HepG2 (cell line): ENCODE results near the gene GUCY2C. TPM values are rescaled to one million over a fixed set of nuclear protein-coding genes. Genes with fewer than 3 reads are reported as not detected.

Experiments
- ATAC-seq: fragments of 200-7000 bp; cut with Tn5 transposase; 3 replicates; pipeline ENCODE4 v1.9.1; 2020; ENCODE audit warnings: mild to moderate bottlenecking, moderate library complexity
- BruUV-seq: library from RNA; stranded (reverse); fragments of 400-500 nt; replicated peaks from 2 replicates; lab custom pipeline; 2021; lab: Mats Ljungman, UMichigan
- CTCF ChIA-PET: fragments of 300-600 bp; formaldehyde crosslinking; extraction: SDS; loops from one replicate; lab custom pipeline; 2021; ENCODE audit warnings: low total read pairs, inconsistent platforms, low intra/inter-chr PET ratio; lab: Yijun Ruan, JAX
- POLR2A ChIA-PET: fragments of 350-600 bp; sonication (Branson Sonifier 250); formaldehyde crosslinking; loops from one replicate; lab custom pipeline; 2020; ENCODE audit warnings: antibody characterized with exemption, inconsistent platforms; lab: Yijun Ruan, JAX
- DNase-seq: peaks from one replicate; pipeline ENCODE4 v3.0.0-alpha.2; 2015; ENCODE audit warnings: low spot score
- FAIRE-seq: peaks from 3 replicates; lab custom pipeline; 2011; peaks lifted over from hg19 to GRCh38; lab: Jason Lieb, UNC
- H2AFZ ChIP-seq: one replicate; pipeline ENCODE4 v1.6.1; 2011; ENCODE audit warnings: low read length, inconsistent platforms
- H3K27ac ChIP-seq: fragments of 300-600 bp; 3 replicates; pipeline ENCODE4 v1.8.0; 2011; ENCODE audit warnings: mixed run types, mild to moderate bottlenecking, mixed read lengths, low read length, inconsistent platforms; ENCODE audit not compliant: insufficient read depth; ENCODE audit errors: extremely low read length
- H3K27me3 ChIP-seq, 2 experiments: fragments of 200-600 bp in 1 of 2; 2 replicates in 1 of 2; 3 replicates in 1 of 2; pipeline versions ENCODE4 v1.6.0 to v1.8.0; 2011; ENCODE audit warnings: low read length in 2 of 2, mild to moderate bottlenecking in 2 of 2, moderate library complexity in 2 of 2, inconsistent platforms in 1 of 2; ENCODE audit not compliant: insufficient read depth in 2 of 2, control insufficient read depth in 1 of 2
- H3K36me3 ChIP-seq, 2 experiments: fragments of 200-600 bp in 1 of 2; replicated peaks in 1 of 2; 2 replicates in 1 of 2; 3 replicates in 1 of 2; pipeline versions ENCODE4 v1.5.1 to v1.8.0; 2011; ENCODE audit warnings: low read length in 2 of 2, inconsistent platforms in 1 of 2; ENCODE audit not compliant: insufficient read depth in 2 of 2, control insufficient read depth in 1 of 2
- H3K4me1 ChIP-seq: 2 replicates; pipeline ENCODE4 v1.5.1; 2012; ENCODE audit warnings: low read length, inconsistent platforms; ENCODE audit not compliant: insufficient read depth
- H3K4me2 ChIP-seq: 2 replicates; pipeline ENCODE4 v1.6.0; 2011; ENCODE audit warnings: low read depth, low read length, inconsistent platforms
- H3K4me3 ChIP-seq, 3 experiments: fragments of 200-600 bp in 1 of 3; sonication (generic), shearing (Covaris generic) in 1 of 3; replicated peaks in 1 of 3; 2 replicates each; pipeline ENCODE4 v1.5.1; 2011 to 2016; ENCODE audit warnings: low read length in 3 of 3, inconsistent platforms in 2 of 3, low read depth in 2 of 3, mild to moderate bottlenecking in 2 of 3, control low read depth in 1 of 3, mixed read lengths in 1 of 3; ENCODE audit not compliant: insufficient read depth in 1 of 3
- H3K79me2 ChIP-seq: one replicate; pipeline ENCODE4 v1.6.1; 2011; ENCODE audit warnings: low read length, inconsistent platforms; ENCODE audit not compliant: insufficient read depth
- H3K9ac ChIP-seq: 2 replicates; pipeline ENCODE4 v1.6.0; 2011; ENCODE audit warnings: mild to moderate bottlenecking, low read depth, low read length, inconsistent platforms; ENCODE audit not compliant: insufficient read depth
- H3K9me3 ChIP-seq: 2 replicates; pipeline ENCODE4 v1.5.1; 2012; ENCODE audit warnings: mild to moderate bottlenecking, low read length
- H4K20me1 ChIP-seq: 2 replicates; pipeline ENCODE4 v1.6.0; 2011; ENCODE audit warnings: inconsistent platforms, mild to moderate bottlenecking, low read length, moderate library complexity; ENCODE audit not compliant: insufficient read depth
- AHR ChIP-seq: IDR thresholded peaks from 2 replicates; pipeline ENCODE4 v1.6.1; 2018; ENCODE audit warnings: missing genetic modification reagents, missing compliant biosample characterization
- FOSL1 ChIP-seq: sonication (generic); formaldehyde crosslinking; IDR thresholded peaks from 2 replicates; pipeline ENCODE4 v1.9.0; 2021; ENCODE audit warnings: missing genetic modification reagents, borderline replicate concordance
- MAZ ChIP-seq, 2 experiments: sonication (generic) in 1 of 2; formaldehyde crosslinking in 1 of 2; IDR thresholded peaks; 2 replicates each; pipeline versions ENCODE4 v1.5.0 to v1.6.1; 2012 to 2020; ENCODE audit warnings: low read depth in 2 of 2, mild to moderate bottlenecking in 2 of 2, borderline replicate concordance in 1 of 2, improper control_type of control experiment in 1 of 2, low read length in 1 of 2, missing genetic modification reagents in 1 of 2, moderate library complexity in 1 of 2
- MTF2 ChIP-seq: sonication (generic); formaldehyde crosslinking; IDR thresholded peaks from 2 replicates; pipeline ENCODE4 v1.5.0; 2020; ENCODE audit warnings: missing genetic modification reagents, borderline replicate concordance
- PHB2 ChIP-seq: fragments of 450-650 bp; IDR thresholded peaks from 2 replicates; pipeline ENCODE4 v1.6.1; 2018; ENCODE audit not compliant: partially characterized antibody
- RFXANK ChIP-seq: IDR thresholded peaks from 2 replicates; pipeline ENCODE4 v1.6.1; 2016
- ZFY ChIP-seq: sonication (generic); formaldehyde crosslinking; IDR thresholded peaks from 2 replicates; pipeline ENCODE4 v1.4.0; 2020; ENCODE audit warnings: missing genetic modification reagents
- ZNF20 ChIP-seq: sonication (generic); formaldehyde crosslinking; IDR thresholded peaks from 2 replicates; pipeline ENCODE4 v1.4.0; 2020; ENCODE audit warnings: mild to moderate bottlenecking, moderate library complexity, missing genetic modification reagents
- ZNF354B ChIP-seq: sonication (generic); formaldehyde crosslinking; IDR thresholded peaks from 2 replicates; pipeline ENCODE4 v1.8.0; 2022; ENCODE audit warnings: mild to moderate bottlenecking, missing genetic modification reagents
- ZNF724P ChIP-seq: sonication (generic); formaldehyde crosslinking; IDR thresholded peaks from 2 replicates; pipeline ENCODE4 v1.8.0; 2022; ENCODE audit warnings: missing genetic modification reagents, borderline replicate concordance
- ZNF780A ChIP-seq: sonication (generic); formaldehyde crosslinking; IDR thresholded peaks from 2 replicates; pipeline ENCODE4 v1.8.0; 2022; ENCODE audit warnings: mild to moderate bottlenecking, missing genetic modification reagents, moderate library complexity
- WGBS: methylation state at CpG from one replicate; pipeline ENCODE4 v1.1.6; 2017; ENCODE audit warnings: low lambda C conversion rate; 5-methylcytosine and 5-hydroxymethylcytosine counted together
- in situ Hi-C: cut with HindIII; loops from 2 replicates; pipeline ENCODE4 v1.10.0; 2017; ENCODE audit warnings: low pct_unique_long_range_greater_than_20kb; ENCODE audit not compliant: extremely low pct_ligation_motif_present
- intact Hi-C: fragments of 100-400 bp; cut with micrococcal nuclease; formaldehyde crosslinking; loops from one replicate; pipeline ENCODE4 v1.10.0; 2022; ENCODE audit not compliant: unreplicated experiment
- polyA plus RNA-seq, 8 experiments: library from polyadenylated mRNA; depleted of rRNA in 3 of 8; stranded (reverse) in 7 of 8; unstranded in 1 of 8; fragments of >200 nt; fragmentation: Illumina TruSeq in 4 of 8; extraction: Trizol in 4 of 8; gene quantifications; 2 replicates each; pipeline versions ENCODE4 v1.2.1 to v1.2.3, GENCODE V29; 2011 to 2016; ENCODE audit warnings: low read depth in 4 of 8, missing spikeins in 1 of 8, mixed read lengths in 1 of 8; ENCODE audit not compliant: insufficient read depth in 1 of 8
- total RNA-seq, 5 experiments: library from RNA; depleted of rRNA; stranded (reverse); fragments of >200 nt; fragmentation: Illumina TruSeq; extraction: Trizol; gene quantifications; 2 replicates each; pipeline ENCODE4 v1.2.3, GENCODE V29; 2016; ENCODE audit warnings: low read depth in 1 of 5
- TF ChIP-seq, protein P1 (sequence below): sonication (generic); formaldehyde crosslinking; IDR thresholded peaks from 2 replicates; pipeline ENCODE4 v1.5.0; 2020; ENCODE audit warnings: missing genetic modification reagents, mild to moderate bottlenecking, borderline replicate concordance
- TF ChIP-seq, protein P2 (sequence below): sonication (generic); formaldehyde crosslinking; IDR thresholded peaks from 2 replicates; pipeline ENCODE4 v1.8.1; 2023; ENCODE audit warnings: missing genetic modification reagents, mild to moderate bottlenecking, borderline replicate concordance
- TF ChIP-seq, protein P3 (sequence below): sonication (generic); formaldehyde crosslinking; IDR thresholded peaks from 2 replicates; pipeline ENCODE4 v1.5.0; 2020; ENCODE audit warnings: mild to moderate bottlenecking, missing genetic modification reagents

GUCY2C gene
- total and polyA plus RNA-seq, 2 of the 13 experiments (the other 11 are each of a cell fraction or from before 2014, with no cell fraction given) = not detected

DNA sequence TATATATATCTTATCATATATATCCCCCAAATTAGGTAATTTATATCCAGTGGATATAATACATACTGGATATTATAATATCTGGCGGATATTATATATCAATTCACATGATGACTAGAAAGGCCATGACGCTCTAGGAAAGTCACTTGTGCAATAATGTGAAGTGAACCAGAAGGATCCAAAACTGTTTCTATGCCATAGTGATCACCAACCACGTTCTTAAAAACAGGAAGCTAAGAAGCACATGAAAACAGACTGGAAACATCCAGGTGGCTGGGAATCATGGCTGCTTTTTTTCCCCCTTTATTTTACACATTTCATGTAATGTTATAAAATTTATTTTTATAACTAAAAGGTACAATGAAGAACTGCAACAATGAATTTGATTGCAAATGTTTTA, 1.4 kb downstream of the GUCY2C start:
- no peak for ATAC-seq

More for the DNA sequence above, 1.4 kb downstream of the GUCY2C start:
- Histone ChIP-seq H3K4me2 (no peak overlapping the region), H3K4me3 (no peak overlapping the region), H3K9me3 (no peaks in the 10 kb centered on the region), H3K4me1 (no peaks in the 10 kb centered on the region), H3K27ac (no peak overlapping the region), H3K36me3 (no peaks in the 10 kb centered on the region), H4K20me1 (no peaks in the 10 kb centered on the region), H3K79me2 (no peaks in the 10 kb centered on the region), H2AFZ (no peak overlapping the region), H3K27me3 (no peaks in the 10 kb centered on the region), H3K9ac (no peak overlapping the region)
- WGBS = 48% methylated on average over 3 of the region's 3 CpGs
- ChIA-PET POLR2A (no interaction called here), CTCF (no interaction called here)
- no TSS peak for BruUV-seq
- DNase-seq (no peak), FAIRE-seq (no peak)
- in situ Hi-C loops (no loop called here), intact Hi-C loops (no loop called here)
- no peak for TF ChIP-seq ZNF20 (CRISPR knock-in tag)
- TF ChIP-seq, protein P1, sequence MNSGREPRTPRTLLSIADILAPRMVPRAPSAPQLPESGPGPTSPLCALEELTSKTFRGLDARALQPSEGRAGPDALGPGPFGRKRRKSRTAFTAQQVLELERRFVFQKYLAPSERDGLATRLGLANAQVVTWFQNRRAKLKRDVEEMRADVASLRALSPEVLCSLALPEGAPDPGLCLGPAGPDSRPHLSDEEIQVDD (CRISPR knock-in tag) = no peak
- no peak for TF ChIP-seq FOSL1
- no peak for TF ChIP-seq ZNF780A (CRISPR knock-in tag)
- TF ChIP-seq ZNF354B (CRISPR knock-in tag) = no peak
- TF ChIP-seq PHB2 = no peak
- TF ChIP-seq RFXANK (CRISPR knock-in tag) = no peak
- TF ChIP-seq, protein P2, sequence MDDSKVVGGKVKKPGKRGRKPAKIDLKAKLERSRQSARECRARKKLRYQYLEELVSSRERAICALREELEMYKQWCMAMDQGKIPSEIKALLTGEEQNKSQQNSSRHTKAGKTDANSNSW (CRISPR knock-in tag) = no peak
- TF ChIP-seq AHR (CRISPR knock-in tag) = no peak
- TF ChIP-seq MTF2 = no peak
- no peak for TF ChIP-seq MAZ (IDR thresholded peaks at IDR 0.05; ENCODE audit: borderline replicate concordance, low read depth, low read length)
- no peak for TF ChIP-seq MAZ (CRISPR knock-in tag; IDR thresholded peaks at IDR 0.05; ENCODE audit: low read depth)
- no peak for TF ChIP-seq ZNF724P (CRISPR knock-in tag)
- TF ChIP-seq, protein P3, sequence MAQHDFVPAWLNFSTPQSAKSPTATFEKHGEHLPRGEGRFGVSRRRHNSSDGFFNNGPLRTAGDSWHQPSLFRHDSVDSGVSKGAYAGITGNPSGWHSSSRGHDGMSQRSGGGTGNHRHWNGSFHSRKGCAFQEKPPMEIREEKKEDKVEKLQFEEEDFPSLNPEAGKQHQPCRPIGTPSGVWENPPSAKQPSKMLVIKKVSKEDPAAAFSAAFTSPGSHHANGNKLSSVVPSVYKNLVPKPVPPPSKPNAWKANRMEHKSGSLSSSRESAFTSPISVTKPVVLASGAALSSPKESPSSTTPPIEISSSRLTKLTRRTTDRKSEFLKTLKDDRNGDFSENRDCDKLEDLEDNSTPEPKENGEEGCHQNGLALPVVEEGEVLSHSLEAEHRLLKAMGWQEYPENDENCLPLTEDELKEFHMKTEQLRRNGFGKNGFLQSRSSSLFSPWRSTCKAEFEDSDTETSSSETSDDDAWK = no peak
- TF ChIP-seq ZFY (CRISPR knock-in tag) = no peak
